K562 (cell line): ENCODE data around the gene B3GNT7.

Experiments used
- CEBPB ChIP-seq: fragments of 450-650 bp; IDR thresholded peaks from 2 replicates; pipeline ENCODE4 v1.6.1; 2016; ENCODE audit warnings: missing genetic modification characterization, missing compliant biosample characterization
- RAD21 ChIP-seq, 2 experiments: fragments of 250-450 bp in 1 of 2; fragments of 450-650 bp in 1 of 2; sonication (Bioruptor Pico) in 1 of 2; formaldehyde crosslinking in 1 of 2; IDR thresholded peaks in 1 of 2; conservative IDR thresholded peaks in 1 of 2; 2 replicates each; pipeline versions ENCODE4 v1.4.0 to v1.8.0; 2020 to 2022; ENCODE audit warnings: mild to moderate bottlenecking in 2 of 2, moderate library complexity in 1 of 2
- RBM39 ChIP-seq: fragments of 200-400 bp; formaldehyde crosslinking; optimal IDR thresholded peaks from 2 replicates; pipeline ENCODE3; 2018; ENCODE audit warnings: low read depth, low read length
- SNRNP70 ChIP-seq: fragments of 200-400 bp; formaldehyde crosslinking; optimal IDR thresholded peaks from 2 replicates; pipeline ENCODE3; 2017; ENCODE audit warnings: low read depth, low read length
- TF ChIP-seq, protein P1 (sequence below): IDR thresholded peaks from 2 replicates; pipeline ENCODE4 v1.6.1; 2016; ENCODE audit warnings: missing genetic modification characterization, missing compliant biosample characterization
- TF ChIP-seq, protein P2 (sequence below): sonication (generic); formaldehyde crosslinking; IDR thresholded peaks from 2 replicates; pipeline ENCODE4 v1.9.0; 2022; ENCODE audit warnings: mild to moderate bottlenecking, missing genetic modification reagents
- TF ChIP-seq, protein P3 (sequence below), 2 experiments: IDR thresholded peaks; 2 replicates each; pipeline ENCODE4 v1.6.1; 2012; ENCODE audit warnings: improper control_type of control experiment in 2 of 2, low read depth in 2 of 2, low read length in 2 of 2, borderline replicate concordance in 1 of 2
- TF ChIP-seq, protein P4 (sequence below), 3 experiments: IDR thresholded peaks in 2 of 3; conservative IDR thresholded peaks in 1 of 3; 2 replicates each; pipeline ENCODE4 v1.5.1; 2011 to 2012; ENCODE audit warnings: low read length in 3 of 3, mild to moderate bottlenecking in 3 of 3, control low read depth in 2 of 3, improper control_type of control experiment in 1 of 3, inconsistent platforms in 1 of 3, low read depth in 1 of 3, mixed read lengths in 1 of 3, moderate library complexity in 1 of 3; ENCODE audit not compliant: insufficient read depth in 2 of 3

DNA sequence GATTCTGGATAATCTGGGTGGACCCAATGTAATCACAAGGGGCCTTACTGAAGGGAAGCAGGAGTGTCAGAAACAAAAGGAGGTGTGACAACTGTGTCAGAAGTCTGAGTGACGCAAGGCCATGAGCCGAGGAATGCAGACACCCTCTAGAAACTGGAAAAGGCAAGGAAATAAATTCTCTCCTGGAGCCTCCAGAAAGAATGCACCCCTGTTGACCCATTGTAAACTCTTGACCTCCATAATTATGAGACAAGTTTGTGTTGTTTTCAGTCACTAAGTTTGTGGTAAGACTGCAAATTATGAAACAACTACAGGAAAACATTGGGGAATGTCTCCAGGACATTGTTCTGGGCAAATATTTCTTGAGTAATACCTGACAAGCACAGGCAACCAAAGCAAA is 47.3 kb upstream of the B3GNT7 start:
- TF ChIP-seq, protein P1, sequence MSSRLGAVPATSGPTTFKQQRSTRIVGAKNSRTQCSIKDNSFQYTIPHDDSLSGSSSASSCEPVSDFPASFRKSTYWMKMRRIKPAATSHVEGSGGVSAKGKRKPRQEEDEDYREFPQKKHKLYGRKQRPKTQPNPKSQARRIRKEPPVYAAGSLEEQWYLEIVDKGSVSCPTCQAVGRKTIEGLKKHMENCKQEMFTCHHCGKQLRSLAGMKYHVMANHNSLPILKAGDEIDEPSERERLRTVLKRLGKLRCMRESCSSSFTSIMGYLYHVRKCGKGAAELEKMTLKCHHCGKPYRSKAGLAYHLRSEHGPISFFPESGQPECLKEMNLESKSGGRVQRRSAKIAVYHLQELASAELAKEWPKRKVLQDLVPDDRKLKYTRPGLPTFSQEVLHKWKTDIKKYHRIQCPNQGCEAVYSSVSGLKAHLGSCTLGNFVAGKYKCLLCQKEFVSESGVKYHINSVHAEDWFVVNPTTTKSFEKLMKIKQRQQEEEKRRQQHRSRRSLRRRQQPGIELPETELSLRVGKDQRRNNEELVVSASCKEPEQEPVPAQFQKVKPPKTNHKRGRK (tag), result no peak
- TF ChIP-seq, protein P2, sequence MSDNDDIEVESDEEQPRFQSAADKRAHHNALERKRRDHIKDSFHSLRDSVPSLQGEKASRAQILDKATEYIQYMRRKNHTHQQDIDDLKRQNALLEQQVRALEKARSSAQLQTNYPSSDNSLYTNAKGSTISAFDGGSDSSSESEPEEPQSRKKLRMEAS (CRISPR knock-in tag), result no peak
- TF ChIP-seq RAD21 (CRISPR knock-in tag; conservative IDR thresholded peaks at IDR 0.05 in 1 of 2, IDR thresholded peaks at IDR 0.05 in 1 of 2) (no peak), SNRNP70 (no peak), CEBPB (tag) (0 out of 2 replicates have a peak, but pooled peaks have one; percentile 12), RBM39 (no peak)
- TF ChIP-seq, protein P3, sequence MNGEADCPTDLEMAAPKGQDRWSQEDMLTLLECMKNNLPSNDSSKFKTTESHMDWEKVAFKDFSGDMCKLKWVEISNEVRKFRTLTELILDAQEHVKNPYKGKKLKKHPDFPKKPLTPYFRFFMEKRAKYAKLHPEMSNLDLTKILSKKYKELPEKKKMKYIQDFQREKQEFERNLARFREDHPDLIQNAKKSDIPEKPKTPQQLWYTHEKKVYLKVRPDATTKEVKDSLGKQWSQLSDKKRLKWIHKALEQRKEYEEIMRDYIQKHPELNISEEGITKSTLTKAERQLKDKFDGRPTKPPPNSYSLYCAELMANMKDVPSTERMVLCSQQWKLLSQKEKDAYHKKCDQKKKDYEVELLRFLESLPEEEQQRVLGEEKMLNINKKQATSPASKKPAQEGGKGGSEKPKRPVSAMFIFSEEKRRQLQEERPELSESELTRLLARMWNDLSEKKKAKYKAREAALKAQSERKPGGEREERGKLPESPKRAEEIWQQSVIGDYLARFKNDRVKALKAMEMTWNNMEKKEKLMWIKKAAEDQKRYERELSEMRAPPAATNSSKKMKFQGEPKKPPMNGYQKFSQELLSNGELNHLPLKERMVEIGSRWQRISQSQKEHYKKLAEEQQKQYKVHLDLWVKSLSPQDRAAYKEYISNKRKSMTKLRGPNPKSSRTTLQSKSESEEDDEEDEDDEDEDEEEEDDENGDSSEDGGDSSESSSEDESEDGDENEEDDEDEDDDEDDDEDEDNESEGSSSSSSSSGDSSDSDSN (IDR thresholded peaks at IDR 0.05; ENCODE audit: borderline replicate concordance in 1 of 2, low read depth in 2 of 2, low read length in 2 of 2), result no peak
- TF ChIP-seq, protein P4, sequence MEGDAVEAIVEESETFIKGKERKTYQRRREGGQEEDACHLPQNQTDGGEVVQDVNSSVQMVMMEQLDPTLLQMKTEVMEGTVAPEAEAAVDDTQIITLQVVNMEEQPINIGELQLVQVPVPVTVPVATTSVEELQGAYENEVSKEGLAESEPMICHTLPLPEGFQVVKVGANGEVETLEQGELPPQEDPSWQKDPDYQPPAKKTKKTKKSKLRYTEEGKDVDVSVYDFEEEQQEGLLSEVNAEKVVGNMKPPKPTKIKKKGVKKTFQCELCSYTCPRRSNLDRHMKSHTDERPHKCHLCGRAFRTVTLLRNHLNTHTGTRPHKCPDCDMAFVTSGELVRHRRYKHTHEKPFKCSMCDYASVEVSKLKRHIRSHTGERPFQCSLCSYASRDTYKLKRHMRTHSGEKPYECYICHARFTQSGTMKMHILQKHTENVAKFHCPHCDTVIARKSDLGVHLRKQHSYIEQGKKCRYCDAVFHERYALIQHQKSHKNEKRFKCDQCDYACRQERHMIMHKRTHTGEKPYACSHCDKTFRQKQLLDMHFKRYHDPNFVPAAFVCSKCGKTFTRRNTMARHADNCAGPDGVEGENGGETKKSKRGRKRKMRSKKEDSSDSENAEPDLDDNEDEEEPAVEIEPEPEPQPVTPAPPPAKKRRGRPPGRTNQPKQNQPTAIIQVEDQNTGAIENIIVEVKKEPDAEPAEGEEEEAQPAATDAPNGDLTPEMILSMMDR (IDR thresholded peaks at IDR 0.05 in 2 of 3, conservative IDR thresholded peaks at IDR 0.05 in 1 of 3; ENCODE audit: insufficient read depth in 2 of 3, low read depth in 1 of 3, low read length in 3 of 3), result no peak
